GM12891 (cell line): ENCODE data around the gene PTER.

Experiments used
- POLR2A ChIP-seq: IDR thresholded peaks from 2 replicates; pipeline ENCODE4 v1.6.1; 2011; ENCODE audit warnings: low read depth, low read length, control low read depth
- POLR2AphosphoS5 ChIP-seq: IDR thresholded peaks from 2 replicates; pipeline ENCODE4 v1.6.1; 2011; ENCODE audit warnings: low read depth, low read length, control low read depth
- SPI1 ChIP-seq: IDR thresholded peaks from 2 replicates; pipeline ENCODE4 v1.6.1; 2011; ENCODE audit warnings: low read depth, low read length, control low read depth
- TAF1 ChIP-seq: IDR thresholded peaks from 2 replicates; pipeline ENCODE4 v1.6.1; 2011; ENCODE audit warnings: low read depth, low read length, control low read depth

- TF ChIP-seq POLR2A: no peak
- TF ChIP-seq SPI1: no peak
- TF ChIP-seq TAF1: no peak
- no peak for TF ChIP-seq POLR2AphosphoS5
These were observed 12.6 kb downstream of the PTER start for GRCh38 chr10:16449454-16449853.
